K562 (cell line): ENCODE results near the gene ALKBH2. TPM values are rescaled to one million over a fixed set of nuclear protein-coding genes. Genes with fewer than 3 reads are reported as not detected.
"Not testable (repeated sequence)": the region's sequence is repeated elsewhere in the genome, so short reads cannot be mapped to it uniquely, and the experiment has no call there.

Source experiments
- ATAC-seq: fragments of 200-7000 bp; cut with Tn5 transposase; 3 replicates; pipeline ENCODE4 v1.9.1; 2020; ENCODE audit warnings: moderate library complexity
- BruUV-seq: library from RNA; stranded (reverse); fragments of 400-500 nt; replicated peaks from 2 replicates; lab custom pipeline; 2021; lab: Mats Ljungman, UMichigan
- CTCF ChIA-PET: fragments of 300-600 bp; formaldehyde crosslinking; extraction: SDS; loops from one replicate; lab custom pipeline; 2021; ENCODE audit warnings: low intra/inter-chr PET ratio; lab: Yijun Ruan, JAX
- POLR2A ChIA-PET: fragments of 300-600, 350-650 bp; sonication (Branson Sonifier 250); formaldehyde crosslinking; extraction: SDS; loops from one replicate; lab custom pipeline; 2021; ENCODE audit warnings: antibody characterized with exemption, inconsistent platforms; lab: Yijun Ruan, JAX
- DNase-seq, 4 experiments: peaks; one replicate each; pipeline versions ENCODE4 v3.0.0 to v3.0.0-alpha.2; 2011 to 2018; ENCODE audit warnings: low spot score in 3 of 4, mixed read lengths in 3 of 4; ENCODE audit errors: extremely low read depth in 1 of 4
- FAIRE-seq: peaks from 2 replicates; lab custom pipeline; 2011; peaks lifted over from hg19 to GRCh38; lab: Jason Lieb, UNC
- H2AFZ ChIP-seq: 2 replicates; pipeline ENCODE4 v1.6.0; 2011; ENCODE audit warnings: low read depth, low read length, control low read depth, inconsistent platforms
- H3K27ac ChIP-seq: fragments of 200-600 bp; 3 replicates; pipeline ENCODE4 v1.8.0; 2011; ENCODE audit warnings: low read depth, mild to moderate bottlenecking, control low read depth, inconsistent platforms, low read length, moderate library complexity, mixed read lengths; ENCODE audit errors: extremely low read depth
- H3K27me3 ChIP-seq, 2 experiments: fragments of 300-600 bp in 1 of 2; 2 replicates in 1 of 2; 3 replicates in 1 of 2; pipeline versions ENCODE4 v1.6.0 to v1.8.0; 2011; ENCODE audit warnings: inconsistent platforms in 2 of 2, low read length in 2 of 2, mild to moderate bottlenecking in 1 of 2, mixed read lengths in 1 of 2, moderate library complexity in 1 of 2; ENCODE audit not compliant: control insufficient read depth in 2 of 2, insufficient read depth in 2 of 2
- H3K36me3 ChIP-seq: fragments of 300-600 bp; 3 replicates; pipeline ENCODE4 v1.8.0; 2011; ENCODE audit warnings: mild to moderate bottlenecking, low read length, inconsistent platforms; ENCODE audit not compliant: control insufficient read depth, insufficient read depth
- H3K4me1 ChIP-seq, 2 experiments: fragments of 200-600 bp in 1 of 2; replicated peaks in 1 of 2; 2 replicates in 1 of 2; 3 replicates in 1 of 2; pipeline versions ENCODE4 v1.5.1 to v1.8.0; 2011; ENCODE audit warnings: inconsistent platforms in 2 of 2, low read length in 2 of 2, mild to moderate bottlenecking in 1 of 2, mixed read lengths in 1 of 2, moderate library complexity in 1 of 2; ENCODE audit not compliant: control insufficient read depth in 2 of 2, insufficient read depth in 2 of 2
- H3K4me2 ChIP-seq: 2 replicates; pipeline ENCODE4 v1.6.1; 2011; ENCODE audit warnings: low read length, control low read depth, inconsistent platforms, mixed read lengths; ENCODE audit not compliant: insufficient read depth
- H3K4me3 ChIP-seq: fragments of 200-600 bp; sonication (generic), shearing (Covaris generic); 2 replicates; pipeline ENCODE4 v1.5.1; 2016; ENCODE audit warnings: control low read depth, inconsistent platforms
- H3K79me2 ChIP-seq: fragments of 200-600 bp; 3 replicates; pipeline ENCODE4 v1.8.0; 2011; ENCODE audit warnings: low read length, inconsistent platforms; ENCODE audit not compliant: control insufficient read depth, insufficient read depth
- H3K9ac ChIP-seq, 2 experiments: 2 replicates each; pipeline versions ENCODE4 v1.6.0 to v1.6.1; 2011; ENCODE audit warnings: low read depth in 2 of 2, low read length in 2 of 2, control low read depth in 1 of 2, inconsistent platforms in 1 of 2, mild to moderate bottlenecking in 1 of 2, mixed read lengths in 1 of 2; ENCODE audit not compliant: insufficient read depth in 1 of 2
- H3K9me1 ChIP-seq: one replicate; pipeline ENCODE4 v1.6.0; 2011; ENCODE audit warnings: inconsistent platforms, mild to moderate bottlenecking, low read length, moderate library complexity; ENCODE audit not compliant: control insufficient read depth, insufficient read depth
- H3K9me3 ChIP-seq: replicated peaks from 2 replicates; pipeline ENCODE4 v1.5.1; 2011; ENCODE audit warnings: low read depth, low read length, inconsistent platforms; ENCODE audit not compliant: control insufficient read depth, insufficient read depth
- H4K20me1 ChIP-seq: replicated peaks from 2 replicates; pipeline ENCODE4 v1.6.1; 2011; ENCODE audit warnings: low read length, inconsistent platforms, mixed read lengths; ENCODE audit not compliant: control insufficient read depth, insufficient read depth
- DIDO1 ChIP-seq: fragments of 450-650 bp; IDR thresholded peaks from 2 replicates; pipeline ENCODE4 v1.6.1; 2016; ENCODE audit warnings: low read depth, missing biosample characterization, missing genetic modification characterization
- IFI16 ChIP-seq: fragments of 250-450 bp; sonication (Bioruptor Pico); IDR thresholded peaks from 2 replicates; pipeline ENCODE4 v2.1.2; 2022; ENCODE audit warnings: mild to moderate bottlenecking, inconsistent platforms
- ILF3 ChIP-seq: fragments of 450-650 bp; IDR thresholded peaks from 2 replicates; pipeline ENCODE4 v1.6.1; 2018; ENCODE audit warnings: antibody characterized with exemption, mild to moderate bottlenecking, moderate library complexity, borderline replicate concordance
- NFIC ChIP-seq: fragments of 450-650 bp; IDR thresholded peaks from 2 replicates; pipeline ENCODE4 v1.6.1; 2017; ENCODE audit warnings: mild to moderate bottlenecking, inconsistent platforms
- POLR2G ChIP-seq: fragments of 200-400 bp; formaldehyde crosslinking; IDR thresholded peaks from 2 replicates; pipeline ENCODE4 v1.6.1; 2017; ENCODE audit warnings: low read depth, mild to moderate bottlenecking, antibody characterized with exemption, low read length, moderate library complexity
- WGBS: fragments of 100-300 bp; shearing (Covaris generic); methylation state at CpG from one replicate; pipeline ENCODE4 v1.1.6; 2016; ENCODE audit warnings: low coverage, mixed read lengths; ENCODE audit not compliant: insufficient coverage; ENCODE audit errors: missing lambda C conversion rate; 5-methylcytosine and 5-hydroxymethylcytosine counted together
- in situ Hi-C: fragments of 300-500 bp; cut with MboI; formaldehyde crosslinking; loops from 4 replicates; pipeline ENCODE4 v1.15.0; 2018; ENCODE audit warnings: inconsistent platforms, mixed read lengths
- intact Hi-C: fragments of 100-400 bp; cut with micrococcal nuclease; formaldehyde crosslinking; loops from 2 replicates; pipeline ENCODE4 v1.14.2; 2022
- polyA plus RNA-seq, 8 experiments: library from polyadenylated mRNA; depleted of rRNA in 4 of 8; stranded (reverse) in 5 of 8; unstranded in 3 of 8; fragments of >200 nt; fragmentation: Nextera tagmentation in 2 of 8; fragmentation: Illumina TruSeq in 1 of 8; extraction: Ambion mirVana in 2 of 8; extraction: Trizol in 1 of 8; gene quantifications; 2 replicates each; pipeline versions ENCODE4 v1.2.1 to v1.2.3, GENCODE V29; 2011 to 2014; ENCODE audit warnings: inconsistent platforms in 1 of 8, missing spikeins in 1 of 8
- total RNA-seq, 7 experiments: library from RNA; depleted of rRNA in 6 of 7; stranded (reverse); fragments of >200 nt in 6 of 7; fragmentation: Illumina TruSeq in 2 of 7; extraction: Trizol in 2 of 7; gene quantifications; 2 replicates each; pipeline versions ENCODE4 v1.2.1 to v1.2.3, GENCODE V29; 2011 to 2021; ENCODE audit warnings: low replicate concordance in 1 of 7
- TF ChIP-seq, protein P1 (sequence below), 2 experiments: fragments of 450-650 bp; IDR thresholded peaks; 2 replicates each; pipeline ENCODE4 v1.6.1; 2016; ENCODE audit warnings: mild to moderate bottlenecking in 2 of 2, borderline replicate concordance in 1 of 2, low read depth in 1 of 2, moderate library complexity in 1 of 2

ALKBH2 gene
- total and polyA plus RNA-seq, 9 of the 15 experiments (the other 6 are each of a cell fraction or from before 2014, with no cell fraction given) = 5.9 to 56.1 (median 41.9) TPM

- ATAC-seq, BruUV-seq, DNase-seq, H3K9ac ChIP-seq, H3K4me1 ChIP-seq, in situ Hi-C loops, H2AFZ ChIP-seq, H3K36me3 ChIP-seq, H3K4me2 ChIP-seq, POLR2A ChIA-PET, H3K9me1 ChIP-seq, H3K27me3 ChIP-seq, intact Hi-C loops, H3K27ac ChIP-seq, H3K4me3 ChIP-seq, H3K9me3 ChIP-seq, CTCF ChIA-PET, FAIRE-seq, H4K20me1 ChIP-seq: not testable (repeated sequence)
- 3% methylated on average over 2 of the region's 3 CpGs for WGBS
- H3K79me2 ChIP-seq = peaks cover 10% of the 10 kb centered on the region; the same call in 1 of the 3 replicates
Observed at GRCh38 chr12:109048706-109049105, 44.6 kb downstream of the ALKBH2 start.

- Histone ChIP-seq H3K4me3 (no peak overlapping the region), H3K79me2 (no peaks in the 10 kb centered on the region), H2AFZ (no peak overlapping the region), H3K4me1 (no peaks in the 10 kb centered on the region; a peak in 1 of 5 replicates), H3K4me2 (no peak overlapping the region), H4K20me1 (no peaks in the 10 kb centered on the region), H3K27me3 (peaks cover 2 to 8% of the 10 kb centered on the region in 2 experiments; a peak in 1 of 5 replicates), H3K9me3 (no peaks in the 10 kb centered on the region), H3K9me1 (no peaks in the 10 kb centered on the region), H3K9ac (no peak overlapping the region), H3K36me3 (no peaks in the 10 kb centered on the region), H3K27ac (no peak overlapping the region)
- 9% methylated on average over 8 of the region's 8 CpGs for WGBS
- DNase-seq (no peak), ATAC-seq (no peak), FAIRE-seq (no peak)
- POLR2A ChIA-PET = interaction anchor here (0.7 kb wide), 1 partner anchor 487 kb away, joined by 3 read pairs; no protein-coding TSS in a partner anchor
- CTCF ChIA-PET = no interaction called here
- no TSS peak for BruUV-seq
- intact Hi-C loops (no loop called here), in situ Hi-C loops (no loop called here)
- TF ChIP-seq ILF3 = no peak
- no peak for TF ChIP-seq POLR2G
- TF ChIP-seq IFI16 (CRISPR knock-in tag) = no peak
- TF ChIP-seq, protein P1, sequence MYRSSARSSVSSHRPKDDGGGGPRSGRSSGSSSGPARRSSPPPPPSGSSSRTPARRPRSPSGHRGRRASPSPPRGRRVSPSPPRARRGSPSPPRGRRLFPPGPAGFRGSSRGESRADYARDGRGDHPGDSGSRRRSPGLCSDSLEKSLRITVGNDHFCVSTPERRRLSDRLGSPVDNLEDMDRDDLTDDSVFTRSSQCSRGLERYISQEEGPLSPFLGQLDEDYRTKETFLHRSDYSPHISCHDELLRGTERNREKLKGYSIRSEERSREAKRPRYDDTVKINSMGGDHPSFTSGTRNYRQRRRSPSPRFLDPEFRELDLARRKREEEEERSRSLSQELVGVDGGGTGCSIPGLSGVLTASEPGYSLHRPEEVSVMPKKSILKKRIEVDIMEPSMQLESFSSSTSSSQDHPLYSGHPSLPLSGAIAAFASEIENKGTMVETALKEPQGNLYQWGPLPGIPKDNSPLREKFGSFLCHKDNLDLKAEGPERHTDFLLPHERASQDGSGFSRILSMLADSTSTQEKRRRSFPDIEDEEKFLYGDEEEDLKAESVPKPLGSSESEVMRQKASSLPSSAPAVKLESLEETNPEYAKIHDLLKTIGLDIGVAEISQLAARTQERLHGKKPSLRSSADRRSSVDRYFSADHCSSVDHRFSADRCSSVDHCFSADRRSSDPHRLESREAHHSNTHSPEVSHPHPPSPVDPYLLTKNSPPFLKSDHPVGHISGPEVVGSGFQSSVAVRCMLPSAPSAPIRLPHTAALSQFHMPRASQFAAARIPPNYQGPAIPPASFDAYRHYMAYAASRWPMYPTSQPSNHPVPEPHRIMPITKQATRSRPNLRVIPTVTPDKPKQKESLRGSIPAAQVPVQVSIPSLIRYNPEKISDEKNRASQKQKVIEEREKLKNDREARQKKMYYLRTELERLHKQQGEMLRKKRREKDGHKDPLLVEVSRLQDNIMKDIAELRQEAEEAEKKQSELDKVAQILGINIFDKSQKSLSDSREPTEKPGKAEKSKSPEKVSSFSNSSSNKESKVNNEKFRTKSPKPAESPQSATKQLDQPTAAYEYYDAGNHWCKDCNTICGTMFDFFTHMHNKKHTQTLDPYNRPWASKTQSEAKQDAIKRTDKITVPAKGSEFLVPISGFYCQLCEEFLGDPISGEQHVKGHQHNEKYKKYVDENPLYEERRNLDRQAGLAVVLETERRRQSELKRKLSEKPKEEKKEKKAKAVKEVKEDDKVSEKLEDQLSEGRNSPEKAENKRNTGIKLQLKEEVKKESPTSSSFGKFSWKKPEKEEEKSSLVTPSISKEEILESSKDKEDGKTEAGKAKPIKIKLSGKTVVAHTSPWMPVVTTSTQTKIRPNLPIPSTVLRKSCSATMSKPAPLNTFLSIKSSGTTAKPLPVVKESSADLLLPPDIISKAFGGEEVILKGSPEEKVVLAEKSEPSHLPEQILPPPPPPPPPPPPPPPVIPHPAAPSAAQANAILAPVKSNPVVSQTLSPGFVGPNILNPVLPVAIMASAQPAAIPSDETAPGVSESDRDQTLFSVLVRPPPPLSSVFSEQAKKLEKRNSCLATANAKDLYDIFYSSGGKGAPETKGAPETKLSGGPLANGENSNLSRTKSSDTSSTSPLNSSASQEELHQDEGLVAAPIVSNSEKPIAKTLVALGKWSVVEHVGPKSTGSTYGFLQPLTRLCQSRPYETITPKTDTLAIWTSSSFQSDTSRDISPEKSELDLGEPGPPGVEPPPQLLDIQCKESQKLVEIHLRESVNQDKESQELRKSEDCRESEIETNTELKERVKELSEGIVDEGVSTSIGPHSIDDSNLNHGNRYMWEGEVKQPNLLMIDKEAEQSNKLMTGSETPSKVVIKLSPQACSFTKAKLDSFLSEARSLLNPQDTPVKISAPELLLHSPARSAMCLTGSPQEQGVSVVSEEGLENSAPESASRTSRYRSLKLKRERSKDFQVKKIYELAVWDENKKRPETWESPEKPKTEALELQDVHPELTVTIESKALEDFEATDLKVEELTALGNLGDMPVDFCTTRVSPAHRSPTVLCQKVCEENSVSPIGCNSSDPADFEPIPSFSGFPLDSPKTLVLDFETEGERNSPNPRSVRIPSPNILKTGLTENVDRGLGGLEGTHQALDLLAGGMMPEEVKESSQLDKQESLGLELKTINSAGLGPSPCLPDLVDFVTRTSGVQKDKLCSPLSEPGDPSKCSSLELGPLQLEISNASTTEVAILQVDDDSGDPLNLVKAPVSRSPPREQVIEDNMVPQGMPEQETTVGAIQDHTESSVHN (IDR thresholded peaks at IDR 0.05; ENCODE audit: borderline replicate concordance in 1 of 2, low read depth in 1 of 2) = no peak
- TF ChIP-seq NFIC = no peak
- TF ChIP-seq DIDO1 (tag) = no peak
Observed at GRCh38 chr12:109047081-109047805, 46.0 kb downstream of the ALKBH2 start.
